HG03175 (cell line): ENCODE data around the gene NCL.
"Not testable (repeated sequence)": the region's sequence is repeated elsewhere in the genome, so short reads cannot be mapped to it uniquely, and the experiment has no call there.

Source experiments
- ATAC-seq: cut with Tn5 transposase; IDR thresholded peaks from one replicate; pipeline ENCODE4 v1.9.1; 2021; ENCODE audit warnings: mild to moderate bottlenecking, moderate library complexity; ENCODE audit not compliant: unreplicated experiment

NCL gene

GRCh38 chr2:231467613-231468530 is 3.6 kb upstream of the NCL start:
- no peak for ATAC-seq

GRCh38 chr2:231467016-231467545 is 2.8 kb upstream of the NCL start:
- ATAC-seq, result no peak

GRCh38 chr2:231464576-231465540 is 574 bp upstream of the NCL start:
- peak; percentile 19 for ATAC-seq

- ATAC-seq, result no peak
Observed at GRCh38 chr2:231462729-231463465, 1.4 kb downstream of the NCL start.

GRCh38 chr2:231461516-231461971 is 2.7 kb downstream of the NCL start:
- ATAC-seq, result no peak

- not testable (repeated sequence) for ATAC-seq
Observed at GRCh38 chr2:231460841-231461240, 3.4 kb downstream of the NCL start.

- no peak for ATAC-seq
Observed at GRCh38 chr2:231460073-231460835, 4.0 kb downstream of the NCL start.

GRCh38 chr2:231458368-231458767 is 5.9 kb downstream of the NCL start:
- no peak for ATAC-seq

- no peak for ATAC-seq
Observed at GRCh38 chr2:231457101-231457500, 7.2 kb downstream of the NCL start.

GRCh38 chr2:231456295-231457004 is 7.8 kb downstream of the NCL start:
- no peak for ATAC-seq

- ATAC-seq, result no peak
Observed at GRCh38 chr2:231455890-231456289, 8.4 kb downstream of the NCL start.

- ATAC-seq, result no peak
Observed at GRCh38 chr2:231455222-231455621, 9.1 kb downstream of the NCL start.

GRCh38 chr2:231454361-231454791 is 9.9 kb downstream of the NCL start:
- ATAC-seq, result no peak

GRCh38 chr2:231452799-231453508 is 11.3 kb downstream of the NCL start:
- no peak for ATAC-seq

GRCh38 chr2:231450548-231450989 is 13.7 kb downstream of the NCL start:
- ATAC-seq, result no peak

GRCh38 chr2:231449503-231450054 is 14.7 kb downstream of the NCL start:
- no peak for ATAC-seq

- ATAC-seq, result no peak
Observed at GRCh38 chr2:231436957-231437356, 27.3 kb downstream of the NCL start.

- ATAC-seq, result no peak
Observed at GRCh38 chr2:231433990-231434389, 30.3 kb downstream of the NCL start.
